AG09309 (cell line): ENCODE data around the gene NHSL1.

ENCODE experiments used
- DNase-seq: peaks from one replicate; pipeline ENCODE4 v3.0.0-alpha.2; 2010; ENCODE audit warnings: low read depth
- H3K4me3 ChIP-seq: 2 replicates; pipeline ENCODE4 v1.5.1; 2011; ENCODE audit warnings: mild to moderate bottlenecking, low read depth, low read length, moderate library complexity; ENCODE audit not compliant: control insufficient read depth
- CTCF ChIP-seq: IDR thresholded peaks from 2 replicates; pipeline ENCODE4 v1.5.1; 2011; ENCODE audit warnings: mild to moderate bottlenecking, low read depth, low read length, inconsistent platforms; ENCODE audit not compliant: insufficient read depth, control insufficient read depth; ENCODE audit errors: missing control alignments

The NHSL1 gene

GRCh38 chr6:138507977-138508675, 8.8 kb upstream of the NHSL1 start:
- H3K4me3 ChIP-seq = no peak overlapping the region
- no peak for DNase-seq
- TF ChIP-seq CTCF = no peak

- TF ChIP-seq CTCF = no peak
- no peak for DNase-seq
- no peak overlapping the region for H3K4me3 ChIP-seq
Observed at GRCh38 chr6:138504764-138505689, 5.7 kb upstream of the NHSL1 start.

- TF ChIP-seq CTCF = no peak
- no peak overlapping the region for H3K4me3 ChIP-seq
- no peak for DNase-seq
Observed at GRCh38 chr6:138503881-138504680, 4.8 kb upstream of the NHSL1 start.

GRCh38 chr6:138502546-138502945, 3.3 kb upstream of the NHSL1 start:
- no peak for DNase-seq
- no peak for TF ChIP-seq CTCF
- no peak overlapping the region for H3K4me3 ChIP-seq

GRCh38 chr6:138500867-138501446, 1.7 kb upstream of the NHSL1 start:
- no peak for DNase-seq
- H3K4me3 ChIP-seq = no peak overlapping the region
- TF ChIP-seq CTCF = no peak
